Activated CD8-positive, alpha-beta memory T cell treated with anti-CD3 and anti-CD28 coated beads for 36 hours (primary cell): ENCODE measurements around the gene TRIM49B. TPM values are rescaled to one million over a fixed set of nuclear protein-coding genes. Genes with fewer than 3 reads are reported as not detected.
"Not testable (repeated sequence)": the region's sequence is repeated elsewhere in the genome, so short reads cannot be mapped to it uniquely, and the experiment has no call there.

Experiments used
- CTCF ChIA-PET: fragments of 350-600 bp; sonication (Branson Sonifier 250); formaldehyde crosslinking; loops from one replicate; lab custom pipeline; 2021; ENCODE audit warnings: antibody characterized with exemption; lab: Charles Lee
- POLR2A ChIA-PET: fragments of 350-600 bp; sonication (Branson Sonifier 250); formaldehyde crosslinking; loops from one replicate; lab custom pipeline; 2021; ENCODE audit warnings: antibody characterized with exemption; lab: Charles Lee
- total RNA-seq, 2 experiments: library from RNA; stranded (reverse); gene quantifications; one replicate each; pipeline ENCODE4 v1.2.3, GENCODE V29; 2021

The TRIM49B gene, protein sequence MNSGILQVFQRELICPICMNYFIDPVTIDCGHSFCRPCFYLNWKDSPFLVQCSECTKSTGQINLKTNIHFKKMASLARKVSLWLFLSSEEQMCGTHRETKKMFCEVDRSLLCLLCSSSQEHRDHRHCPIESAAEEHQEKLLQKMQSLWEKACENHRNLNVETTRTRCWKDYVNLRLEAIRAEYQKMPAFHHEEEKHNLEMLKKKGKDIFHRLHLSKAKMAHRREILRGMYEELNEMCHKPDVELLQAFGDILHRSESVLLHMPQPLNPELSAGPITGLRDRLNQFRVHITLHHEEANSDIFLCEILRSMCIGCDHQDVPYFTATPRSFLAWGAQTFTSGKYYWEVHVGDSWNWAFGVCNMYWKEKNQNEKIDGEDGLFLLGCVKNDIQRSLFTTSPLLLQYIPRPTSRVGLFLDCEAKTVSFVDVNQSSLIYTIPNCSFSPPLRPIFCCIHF
- total RNA-seq: not detected

DNA sequence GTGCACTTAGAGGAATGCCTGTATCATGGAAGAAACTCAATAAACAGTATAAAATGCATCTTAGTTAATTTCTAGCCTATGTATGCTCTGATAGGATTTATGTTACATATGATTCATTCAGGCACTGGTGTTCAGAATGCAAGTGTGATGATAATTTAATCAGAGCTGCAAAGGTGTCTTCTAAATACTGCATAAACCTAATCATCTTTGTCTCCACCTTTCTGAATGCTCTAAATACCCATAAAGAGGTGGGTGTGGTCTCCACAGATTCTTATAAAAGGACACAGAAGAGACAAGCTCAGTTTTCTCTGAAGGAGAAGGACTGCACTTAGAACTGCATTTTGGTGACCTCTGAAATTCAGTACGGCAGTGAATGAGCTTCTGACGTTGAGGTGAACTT, at the start of gene TRIM49B:
Gene TRIM49B (plus strand): TSS at position 301 of the 400 bp plus-strand sequence. CDS start 2,777 bp downstream, outside the sequence.
- CTCF ChIA-PET, POLR2A ChIA-PET: not testable (repeated sequence)

DNA sequence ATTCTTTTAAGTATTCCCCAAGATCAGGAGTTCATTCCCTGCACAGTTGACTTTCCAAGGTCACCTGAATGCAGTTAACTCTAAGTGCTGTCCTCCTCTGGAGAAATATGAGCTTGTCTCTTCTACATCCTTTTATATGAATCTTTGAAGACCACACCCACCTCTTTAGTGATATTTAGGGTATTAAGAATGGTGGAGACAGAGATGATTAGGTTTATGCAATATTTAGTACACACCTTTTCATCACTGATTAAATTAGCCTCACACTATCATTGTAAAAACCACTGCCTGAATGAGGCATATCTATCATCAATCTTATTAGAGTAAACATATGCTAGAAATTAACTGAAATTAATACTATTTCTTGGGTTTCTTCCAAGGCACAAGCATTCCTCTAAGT, 44.8 kb upstream of the TRIM49B start, which contains the start of gene TRIM51G:
Gene TRIM51G (minus strand): TSS at position 101 of the 400 bp plus-strand sequence. CDS start 2,190 bp downstream, outside the sequence.
- CTCF ChIA-PET: not testable (repeated sequence)

DNA sequence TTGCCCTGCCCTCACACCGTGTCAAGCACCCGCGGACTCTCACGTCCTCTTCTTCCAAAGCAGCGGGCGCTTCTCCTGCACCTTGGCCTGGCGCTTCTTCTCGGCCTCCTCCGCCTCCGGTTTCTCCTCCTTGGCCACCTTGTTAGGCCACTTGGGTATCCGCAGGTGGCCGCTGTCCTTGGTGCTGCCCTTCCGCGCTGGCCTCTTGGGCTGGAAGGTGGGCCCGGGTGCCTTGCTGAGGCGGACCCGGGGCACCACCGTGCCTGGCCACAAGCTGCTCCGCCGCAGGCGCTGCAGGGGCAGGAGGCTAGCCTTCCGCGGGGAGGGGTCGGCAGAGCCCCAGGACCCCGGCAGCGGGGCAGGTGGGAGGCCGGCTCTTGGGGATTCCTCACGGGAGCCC, 19.6 kb downstream of the TRIM49B start:
- CTCF ChIA-PET, POLR2A ChIA-PET: not testable (repeated sequence)

More for the DNA sequence above, 44.8 kb upstream of the TRIM49B start, which contains the start of gene TRIM51G:
- POLR2A ChIA-PET: not testable (repeated sequence)

DNA sequence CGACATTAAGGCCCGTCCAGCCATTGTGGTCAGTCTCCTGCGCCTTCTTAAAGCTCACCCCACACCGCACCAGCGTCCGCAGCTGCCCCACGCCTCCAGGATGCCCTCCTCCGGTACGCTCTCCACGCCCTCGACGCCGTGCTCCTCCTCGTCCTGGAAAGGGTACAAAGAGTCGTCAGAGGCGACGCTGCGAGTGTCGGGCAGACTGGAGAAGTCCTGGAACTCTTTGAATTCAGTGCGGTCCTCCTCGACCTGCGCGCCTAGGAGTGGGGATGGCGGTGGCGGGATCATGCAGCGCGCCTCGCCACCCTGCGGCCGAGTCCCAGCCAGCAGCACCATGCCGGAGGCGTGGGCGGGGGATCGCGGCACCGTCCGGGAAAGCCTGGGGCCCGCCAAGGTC, 21.2 kb downstream of the TRIM49B start:
- CTCF ChIA-PET, POLR2A ChIA-PET: not testable (repeated sequence)

DNA sequence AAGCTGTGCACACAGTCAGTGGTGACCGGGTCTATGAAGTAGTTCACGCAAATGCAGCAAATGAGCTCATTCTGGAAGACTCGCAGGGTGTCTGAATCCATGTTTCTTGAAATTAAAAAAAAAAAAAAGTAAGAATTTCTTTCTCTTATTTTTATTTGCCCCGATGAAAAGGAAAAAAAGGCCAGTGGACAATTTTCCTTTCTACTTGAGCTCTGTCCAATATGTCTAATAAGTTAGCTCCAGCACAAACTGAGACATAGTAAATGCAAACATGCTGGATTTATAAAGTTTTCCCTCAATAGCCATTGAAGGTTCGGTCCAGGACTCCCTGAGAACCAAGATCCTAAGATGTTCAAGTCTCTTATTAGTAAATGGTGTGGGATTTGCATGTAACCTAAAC, 30.4 kb downstream of the TRIM49B start, which contains the start of gene TRIM64C:
Gene TRIM64C (minus strand): TSS at position 101 of the 400 bp plus-strand sequence. CDS start 0 bp downstream, at position 101.
- CTCF ChIA-PET, POLR2A ChIA-PET: not testable (repeated sequence)

DNA sequence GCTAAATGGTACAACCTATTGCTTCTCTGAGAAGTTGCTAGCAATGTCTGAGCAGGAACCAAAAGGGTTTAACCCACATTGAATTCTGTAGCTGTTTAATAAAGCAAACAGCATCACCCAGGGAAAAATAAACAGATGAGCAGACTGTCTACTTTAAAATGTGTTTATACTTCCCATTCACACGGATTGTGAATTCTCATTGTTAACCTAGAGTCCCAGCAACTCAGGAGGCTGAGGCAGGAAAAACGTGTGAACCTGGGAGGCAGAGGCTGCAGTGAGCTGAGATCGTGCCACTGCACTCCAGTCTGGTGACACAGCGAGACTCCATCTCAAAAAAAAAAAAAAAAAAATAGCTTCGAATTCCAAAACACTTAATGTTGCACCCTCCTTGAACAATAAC, 41.3 kb downstream of the TRIM49B start:
- CTCF ChIA-PET, POLR2A ChIA-PET: not testable (repeated sequence)

Other genes with a start within 250 kb of the TRIM49B start
- gene TRIM51G, start 44.9 kb upstream of the TRIM49B start, total RNA-seq: not detected
- not detected for gene TRIM64C, start 30.3 kb downstream of the TRIM49B start, total RNA-seq
- not detected for gene FOLH1, start 179.8 kb downstream of the TRIM49B start, total RNA-seq